ENCODE results near the gene GLMP. TPM values are rescaled to one million over a fixed set of nuclear protein-coding genes. Genes with fewer than 3 reads are reported as not detected.
"Not testable (repeated sequence)": the region's sequence is repeated elsewhere in the genome, so short reads cannot be mapped to it uniquely, and the experiment has no call there.

The GLMP gene
- total RNA-seq, 1 donor from 2014 or later: 43.6 TPM

GRCh38 chr1:156337888-156338179 lies 42.4 kb upstream of the GLMP start:
- Histone ChIP-seq H2AFZ (ENCODE audit: low read depth, low read length) (peak overlapping the region; percentile 89), H3K79me2 (ENCODE audit: insufficient read depth, low read length) (peaks cover 47% of the 10 kb centered on the region), H3K4me3 (ENCODE audit: insufficient read depth, low read depth, low read length) (peak overlapping the region; percentile 93), H3K4me1 (ENCODE audit: insufficient read depth, low read length) (peaks cover 17% of the 10 kb centered on the region), H3K27ac (ENCODE audit: low read depth, low read length) (peak overlapping the region; percentile 76), H3K4me2 (ENCODE audit: low read length) (peak overlapping the region; percentile 86), H3K9me3 (ENCODE audit: insufficient read depth, low read depth, low read length) (no peaks in the 10 kb centered on the region), H3K27me3 (ENCODE audit: insufficient read depth, low read length) (no peaks in the 10 kb centered on the region), H3K36me3 (ENCODE audit: insufficient read depth, low read length) (peaks cover 29% of the 10 kb centered on the region), H3K9ac (ENCODE audit: low read length) (peak overlapping the region; percentile 91), H4K20me1 (ENCODE audit: insufficient read depth, low read length) (peaks cover 43% of the 10 kb centered on the region)
- peaks cover 2% of the 10 kb centered on the region for H3K9me3 Mint-ChIP-seq (ENCODE audit: unreplicated experiment)
- peaks cover 1% of the 10 kb centered on the region for H3K4me1 Mint-ChIP-seq (ENCODE audit: low read depth, unreplicated experiment)
- DNase-seq (ENCODE audit: low read depth): no peak
- H3K27ac Mint-ChIP-seq (ENCODE audit: unreplicated experiment): peak overlapping the region; percentile 95
- H3K4me3 Mint-ChIP-seq (ENCODE audit: unreplicated experiment): peak overlapping the region; percentile 100
- TF ChIP-seq CTCF (IDR thresholded peaks at IDR 0.05; ENCODE audit: insufficient read depth, low read depth, low read length) (no peak), EZH2 (IDR thresholded peaks at IDR 0.05; ENCODE audit: insufficient read depth, low read length) (no peak)
- H3K36me3 Mint-ChIP-seq (ENCODE audit: low read depth, unreplicated experiment): peaks cover 10% of the 10 kb centered on the region
- no peak for FAIRE-seq
- H3K27me3 Mint-ChIP-seq (ENCODE audit: low read depth, unreplicated experiment): no peaks in the 10 kb centered on the region

GRCh38 chr1:156337052-156337887 lies 41.8 kb upstream of the GLMP start:
- H3K27ac ChIP-seq (ENCODE audit: low read depth, low read length): peak overlapping the region; percentile 76
- H3K4me2 ChIP-seq (ENCODE audit: low read length): peak overlapping the region; percentile 86
- no peak for DNase-seq (ENCODE audit: low read depth)
- peak overlapping the region; percentile 93 for H3K4me3 ChIP-seq (ENCODE audit: insufficient read depth, low read depth, low read length)
- H3K36me3 Mint-ChIP-seq (ENCODE audit: low read depth, unreplicated experiment): peaks cover 10% of the 10 kb centered on the region
- H2AFZ ChIP-seq (ENCODE audit: low read depth, low read length): peak overlapping the region; percentile 89
- TF ChIP-seq EZH2 (IDR thresholded peaks at IDR 0.05; ENCODE audit: insufficient read depth, low read length) (no peak), CTCF (IDR thresholded peaks at IDR 0.05; ENCODE audit: insufficient read depth, low read depth, low read length) (no peak)
- peak overlapping the region; percentile 95 for H3K27ac Mint-ChIP-seq (ENCODE audit: unreplicated experiment)
- H3K4me1 ChIP-seq (ENCODE audit: insufficient read depth, low read length): peaks cover 17% of the 10 kb centered on the region
- H3K9ac ChIP-seq (ENCODE audit: low read length): peak overlapping the region; percentile 91
- H3K9me3 ChIP-seq (ENCODE audit: insufficient read depth, low read depth, low read length): no peaks in the 10 kb centered on the region
- H3K27me3 Mint-ChIP-seq (ENCODE audit: low read depth, unreplicated experiment): no peaks in the 10 kb centered on the region
- peaks cover 47% of the 10 kb centered on the region for H3K79me2 ChIP-seq (ENCODE audit: insufficient read depth, low read length)
- H3K4me3 Mint-ChIP-seq (ENCODE audit: unreplicated experiment): peak overlapping the region; percentile 100
- H3K36me3 ChIP-seq (ENCODE audit: insufficient read depth, low read length): peaks cover 35% of the 10 kb centered on the region
- H3K27me3 ChIP-seq (ENCODE audit: insufficient read depth, low read length): no peaks in the 10 kb centered on the region
- peaks cover 1% of the 10 kb centered on the region for H3K4me1 Mint-ChIP-seq (ENCODE audit: low read depth, unreplicated experiment)
- H4K20me1 ChIP-seq (ENCODE audit: insufficient read depth, low read length): peaks cover 47% of the 10 kb centered on the region
- peaks cover 2% of the 10 kb centered on the region for H3K9me3 Mint-ChIP-seq (ENCODE audit: unreplicated experiment)
- FAIRE-seq: no peak

- Histone ChIP-seq H3K27ac (ENCODE audit: low read depth, low read length) (no peak overlapping the region), H4K20me1 (ENCODE audit: insufficient read depth, low read length) (peaks cover 47% of the 10 kb centered on the region), H3K9me3 (ENCODE audit: insufficient read depth, low read depth, low read length) (no peaks in the 10 kb centered on the region), H2AFZ (ENCODE audit: low read depth, low read length) (no peak overlapping the region), H3K4me3 (ENCODE audit: insufficient read depth, low read depth, low read length) (peak overlapping the region; percentile 93), H3K79me2 (ENCODE audit: insufficient read depth, low read length) (peaks cover 47% of the 10 kb centered on the region), H3K36me3 (ENCODE audit: insufficient read depth, low read length) (peaks cover 39% of the 10 kb centered on the region), H3K4me1 (ENCODE audit: insufficient read depth, low read length) (peaks cover 17% of the 10 kb centered on the region), H3K4me2 (ENCODE audit: low read length) (peak overlapping the region; percentile 86), H3K27me3 (ENCODE audit: insufficient read depth, low read length) (no peaks in the 10 kb centered on the region), H3K9ac (ENCODE audit: low read length) (peak overlapping the region; percentile 42)
- Mint-ChIP-seq H3K27me3 (ENCODE audit: low read depth, unreplicated experiment) (no peaks in the 10 kb centered on the region), H3K9me3 (ENCODE audit: unreplicated experiment) (peaks cover 2% of the 10 kb centered on the region), H3K4me3 (ENCODE audit: unreplicated experiment) (peak overlapping the region; percentile 100), H3K27ac (ENCODE audit: unreplicated experiment) (peak overlapping the region; percentile 10), H3K4me1 (ENCODE audit: low read depth, unreplicated experiment) (peaks cover 1% of the 10 kb centered on the region), H3K36me3 (ENCODE audit: low read depth, unreplicated experiment) (peaks cover 10% of the 10 kb centered on the region)
- TF ChIP-seq EZH2 (IDR thresholded peaks at IDR 0.05; ENCODE audit: insufficient read depth, low read length): no peak
- TF ChIP-seq CTCF (IDR thresholded peaks at IDR 0.05; ENCODE audit: insufficient read depth, low read depth, low read length): peak; percentile 14
- FAIRE-seq (no peak), DNase-seq (ENCODE audit: low read depth) (no peak)
Measured at GRCh38 chr1:156336242-156336641, 40.8 kb upstream of the GLMP start.

- H3K27me3 ChIP-seq (ENCODE audit: insufficient read depth, low read length); H3K4me1 ChIP-seq (ENCODE audit: insufficient read depth, low read length); H3K9ac ChIP-seq (ENCODE audit: low read length); H3K27ac ChIP-seq (ENCODE audit: low read depth, low read length); H3K9me3 Mint-ChIP-seq (ENCODE audit: unreplicated experiment); H3K27me3 Mint-ChIP-seq (ENCODE audit: low read depth, unreplicated experiment); FAIRE-seq; H3K4me2 ChIP-seq (ENCODE audit: low read length); H3K4me1 Mint-ChIP-seq (ENCODE audit: low read depth, unreplicated experiment); H3K4me3 Mint-ChIP-seq (ENCODE audit: unreplicated experiment); H3K27ac Mint-ChIP-seq (ENCODE audit: unreplicated experiment); H2AFZ ChIP-seq (ENCODE audit: low read depth, low read length); H3K4me3 ChIP-seq (ENCODE audit: insufficient read depth, low read depth, low read length); H3K9me3 ChIP-seq (ENCODE audit: insufficient read depth, low read depth, low read length): not testable (repeated sequence)
- peaks cover 13% of the 10 kb centered on the region for H3K36me3 Mint-ChIP-seq (ENCODE audit: low read depth, unreplicated experiment)
- Histone ChIP-seq H3K36me3 (ENCODE audit: insufficient read depth, low read length) (peaks cover 46% of the 10 kb centered on the region), H3K79me2 (ENCODE audit: insufficient read depth, low read length) (peaks cover 17% of the 10 kb centered on the region), H4K20me1 (ENCODE audit: insufficient read depth, low read length) (peaks cover 44% of the 10 kb centered on the region)
- peak; percentile 31 for DNase-seq (ENCODE audit: low read depth)
Measured at GRCh38 chr1:156323179-156323578, 27.7 kb upstream of the GLMP start.

Data from astrocyte (in vitro differentiated cells and primary cell).